Stimulated activated CD8-positive, alpha-beta memory T cell treated with anti-CD3 and anti-CD28 coated beads, Interleukin-7, amount 100 ng/mL, for 1 hour (primary cell): ENCODE data around the gene SH3BGR.
A peak's percentile ranks its signal among the peaks of the same experiment; 100 is the strongest.
"Not testable (repeated sequence)": the region's sequence is repeated elsewhere in the genome, so short reads cannot be mapped to it uniquely, and the experiment has no call there.

ENCODE experiments used
- DNase-seq, 2 donors: peaks; one replicate each; pipeline ENCODE4 v3.0.0-alpha.2; 2020; ENCODE audit warnings: low read depth in 2 of 2

The SH3BGR gene

GRCh38 chr21:39451332-39452206, at the start of gene SH3BGR:
TSS of gene SH3BGR (plus strand) at chr21:39451970. CDS start at chr21:39452097, 127 bp downstream.
- no peak for DNase-seq

- DNase-seq = no peak
Observed at GRCh38 chr21:39406065-39406464, 45.7 kb upstream of the SH3BGR start.

GRCh38 chr21:39419204-39419603, 32.6 kb upstream of the SH3BGR start:
- not testable (repeated sequence) for DNase-seq

GRCh38 chr21:39422527-39423241, 29.1 kb upstream of the SH3BGR start:
- no peak for DNase-seq

- DNase-seq = no peak
Observed at GRCh38 chr21:39429445-39429844, 22.3 kb upstream of the SH3BGR start.

GRCh38 chr21:39430016-39430415, 21.8 kb upstream of the SH3BGR start:
- DNase-seq = no peak

- no peak for DNase-seq
Observed at GRCh38 chr21:39430457-39430856, 21.3 kb upstream of the SH3BGR start.

- no peak for DNase-seq
Observed at GRCh38 chr21:39430954-39431353, 20.8 kb upstream of the SH3BGR start.

- no peak for DNase-seq
Observed at GRCh38 chr21:39434950-39435349, 16.8 kb upstream of the SH3BGR start.

GRCh38 chr21:39439232-39439631, 12.5 kb upstream of the SH3BGR start:
- no peak for DNase-seq

- DNase-seq = no peak
Observed at GRCh38 chr21:39441502-39442475, 10.0 kb upstream of the SH3BGR start.

- no peak for DNase-seq
Observed at GRCh38 chr21:39444421-39445180, 7.2 kb upstream of the SH3BGR start.

GRCh38 chr21:39445321-39446269, 6.2 kb upstream of the SH3BGR start, which contains the start of gene LCA5L:
TSS of gene LCA5L (minus strand) at chr21:39445778. CDS start at chr21:39428493, 17,285 bp downstream.
- DNase-seq = peak; percentile 81 to 85

- DNase-seq = no peak
Observed at GRCh38 chr21:39447264-39447663, 4.5 kb upstream of the SH3BGR start.

- DNase-seq = no peak
Observed at GRCh38 chr21:39452207-39452969, 618 bp downstream of the SH3BGR start.

- no peak for DNase-seq
Observed at GRCh38 chr21:39452970-39453342, 1.2 kb downstream of the SH3BGR start.

GRCh38 chr21:39453571-39454179, 1.9 kb downstream of the SH3BGR start:
- no peak for DNase-seq

- DNase-seq = no peak
Observed at GRCh38 chr21:39454949-39455668, 3.3 kb downstream of the SH3BGR start.
